Smooth muscle cell of the coronary artery (primary cell): ENCODE measurements around the gene NXPH4. TPM values are rescaled to one million over a fixed set of nuclear protein-coding genes. Genes with fewer than 3 reads are reported as not detected.

Experiments used
- total RNA-seq: library from RNA; depleted of rRNA; stranded (reverse); fragments of >200 nt; gene quantifications from 2 replicates; pipeline ENCODE4 v1.2.3, GENCODE V29; 2014; ENCODE audit warnings: low replicate concordance

The NXPH4 gene
- 0.59 and 3.8 TPM in 2 replicates for total RNA-seq

GRCh38 chr12:57216014-57216911 is at the start of gene NXPH4:
Gene NXPH4, plus strand, starts transcription at chr12:57216794. Its CDS starts 176 bp downstream, at chr12:57216970.

GRCh38 chr12:57229634-57230380 is 13.2 kb downstream of the NXPH4 start, which contains the start of gene SHMT2:
Gene SHMT2, plus strand, starts transcription at chr12:57229711. Its CDS starts 68 bp downstream, at chr12:57229779.

GRCh38 chr12:57250956-57251355 is 34.4 kb downstream of the NXPH4 start, which contains the start of gene STAC3:
Gene STAC3, minus strand, starts transcription at chr12:57251187. Its CDS starts 1,551 bp downstream, at chr12:57249636.

Other genes starting within 250 kb of the NXPH4 start
- 2.6 and 3.7 TPM in 2 replicates for gene ZBTB39, start 210.2 kb upstream of the NXPH4 start, total RNA-seq
- not detected in 2 replicates for gene TAC3, start 200.3 kb upstream of the NXPH4 start, total RNA-seq
- gene MYO1A, start 166.7 kb upstream of the NXPH4 start, total RNA-seq, result 0.12 and 0.30 TPM in 2 replicates
- 3.5 and 4.4 TPM in 2 replicates for gene NEMP1, start 138.0 kb upstream of the NXPH4 start, total RNA-seq
- gene NAB2, start 127.7 kb upstream of the NXPH4 start, total RNA-seq, result 31.4 and 48.7 TPM in 2 replicates
- 52.4 and 101 TPM in 2 replicates for gene STAT6, start 105.4 kb upstream of the NXPH4 start, total RNA-seq
- gene LRP1, start 88.3 kb upstream of the NXPH4 start, total RNA-seq, result 245 and 1,121 TPM in 2 replicates
- not detected in 2 replicates for gene LRP1-AS, start 69.2 kb upstream of the NXPH4 start, total RNA-seq
- gene SHMT2, start 12.9 kb downstream of the NXPH4 start, total RNA-seq, result 206 and 354 TPM in 2 replicates
- 0.08 and 0.23 TPM in 2 replicates for gene STAC3, start 34.4 kb downstream of the NXPH4 start, total RNA-seq
- gene R3HDM2, start 214.2 kb downstream of the NXPH4 start, total RNA-seq, result 5.7 and 6.4 TPM in 2 replicates
- not detected in 2 replicates for gene INHBC, start 218.0 kb downstream of the NXPH4 start, total RNA-seq
- gene INHBE, start 238.5 kb downstream of the NXPH4 start, total RNA-seq, result 1.3 and 2.5 TPM in 2 replicates
- 0.23 and 0.38 TPM in 2 replicates for gene GLI1, start 243.0 kb downstream of the NXPH4 start, total RNA-seq